Measurements from ENCODE around the gene WDR3. TPM values are rescaled to one million over a fixed set of nuclear protein-coding genes. Genes with fewer than 3 reads are reported as not detected.
A peak's percentile ranks its signal among the peaks of the same experiment; 100 is the strongest.

WDR3 gene
- total and polyA plus RNA-seq, 10 of the 15 experiments (the other 5 are each of a cell fraction or from before 2014, with no cell fraction given) = 24.0 to 66.5 (median 42.9) TPM

DNA sequence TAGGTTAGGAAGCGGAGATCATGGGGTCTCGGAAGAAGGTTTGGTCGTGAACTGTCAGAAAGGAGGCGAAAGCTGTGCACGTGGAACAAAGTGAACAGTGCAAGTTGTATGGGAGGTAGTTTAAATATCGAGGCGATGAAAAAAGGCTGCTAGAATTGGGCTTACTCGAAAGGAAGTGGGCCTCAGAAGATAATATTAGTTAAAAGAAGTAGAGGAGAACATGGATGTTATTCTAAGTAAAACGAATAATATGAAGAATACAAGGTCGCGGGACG is 571 bp downstream of the WDR3 start:
- no peak for FAIRE-seq
- Histone ChIP-seq H2AFZ (ENCODE audit: control insufficient read depth, low read depth, low read length) (peak overlapping the region; percentile 89), H3K79me2 (ENCODE audit: control insufficient read depth, insufficient read depth, low read length) (peaks cover 58% of the 10 kb centered on the region), H3K27me3 (replicated peaks in 1 of 2; ENCODE audit: control insufficient read depth in 2 of 2, insufficient read depth in 2 of 2, low read length in 1 of 2) (no peaks in the 10 kb centered on the region), H3K4me2 (ENCODE audit: control insufficient read depth, insufficient read depth) (peak overlapping the region; percentile 91), H3K9ac (ENCODE audit: control insufficient read depth, insufficient read depth, low read length) (peak overlapping the region; percentile 83), H3K4me3 (peak overlapping the region; percentile 84), H3K27ac (ENCODE audit: control insufficient read depth, insufficient read depth) (peak overlapping the region; percentile 61), H3K4me1 (ENCODE audit: control insufficient read depth, insufficient read depth, low read length) (0 out of 2 replicates have a peak, but pooled peaks cover 2% of the 10 kb centered on the region), H4K20me1 (ENCODE audit: control insufficient read depth, insufficient read depth) (no peaks in the 10 kb centered on the region; the same call in 1 of the 2 replicates), H3K36me3 (ENCODE audit: control insufficient read depth in 2 of 2, insufficient read depth in 2 of 2, low read length in 1 of 2) (peaks cover 0 to 5% of the 10 kb centered on the region in 2 experiments; a peak in 1 of 4 replicates), H3K9me3 (replicated peaks; ENCODE audit: control insufficient read depth, insufficient read depth, low read length) (no peaks in the 10 kb centered on the region)
- peak; percentile 1; the same call in 2 of the 3 replicates for ATAC-seq
- ChIA-PET POLR2A (interaction anchor here (1.1 kb wide), 1 partner anchor 20 kb away, joined by 3 read pairs; no protein-coding TSS in a partner anchor), CTCF (interaction anchor here (1.3 to 1.5 kb wide), 2 partner anchors 14 to 31 kb away, joined by 3 to 4 read pairs; no protein-coding TSS in a partner anchor), RAD21 (ENCODE audit: unreplicated experiment) (no interaction called here), SMC1A (ENCODE audit: uncharacterized antibody, unreplicated experiment) (interaction anchor here (1.1 kb wide), 1 partner anchor 9 kb away, joined by 5 read pairs; no protein-coding TSS in a partner anchor)
- intact Hi-C loops (cut with micrococcal nuclease; ENCODE audit: unreplicated experiment) = no loop called here
- TF ChIP-seq YBX1 (IDR thresholded peaks at IDR 0.05) = peak; percentile 36; the same call in 1 of the 2 replicates
- no peak for TF ChIP-seq JUNB (IDR thresholded peaks at IDR 0.05)
- WGBS (ENCODE audit: insufficient coverage, insufficient replicate concordance, low lambda C conversion rate, missing lambda C conversion rate) = 3% methylated on average over 12 of the region's 12 CpGs
- BruUV-seq (replicated peaks) = TSS peak; percentile 64
- in situ Hi-C loops (cut with MboI) = no loop called here
- no peak for DNase-seq (ENCODE audit: low read depth, low spot score)

DNA sequence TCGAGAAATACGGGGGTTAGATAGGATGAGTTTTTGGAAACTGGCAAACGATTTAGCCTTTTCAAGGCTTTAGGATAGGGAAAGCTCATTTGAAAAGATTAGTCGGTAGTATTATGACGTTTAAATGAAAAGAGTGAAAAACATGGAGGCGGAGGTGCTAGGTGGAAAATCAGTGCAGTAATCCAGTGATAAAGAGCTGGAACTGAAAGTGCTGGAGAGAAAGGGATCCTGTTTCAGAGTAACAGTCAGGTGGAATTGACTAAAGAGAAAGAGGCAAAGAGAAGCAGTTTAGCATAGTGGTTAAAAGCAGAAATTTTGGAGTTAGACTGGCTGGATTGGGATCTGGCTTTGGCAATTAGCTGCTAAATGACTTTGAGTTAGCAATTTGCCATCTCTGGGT is 945 bp downstream of the WDR3 start:
- Histone ChIP-seq H3K4me1 (ENCODE audit: control insufficient read depth, insufficient read depth, low read length) (0 out of 2 replicates have a peak, but pooled peaks cover 2% of the 10 kb centered on the region), H3K4me3 (peak overlapping the region; percentile 84), H3K9me3 (replicated peaks; ENCODE audit: control insufficient read depth, insufficient read depth, low read length) (no peaks in the 10 kb centered on the region), H3K27me3 (replicated peaks in 1 of 2; ENCODE audit: control insufficient read depth in 2 of 2, insufficient read depth in 2 of 2, low read length in 1 of 2) (no peaks in the 10 kb centered on the region), H4K20me1 (ENCODE audit: control insufficient read depth, insufficient read depth) (no peaks in the 10 kb centered on the region; the same call in 1 of the 2 replicates), H2AFZ (ENCODE audit: control insufficient read depth, low read depth, low read length) (peak overlapping the region; percentile 89), H3K27ac (ENCODE audit: control insufficient read depth, insufficient read depth) (peak overlapping the region; percentile 61), H3K79me2 (ENCODE audit: control insufficient read depth, insufficient read depth, low read length) (peaks cover 58% of the 10 kb centered on the region), H3K4me2 (ENCODE audit: control insufficient read depth, insufficient read depth) (peak overlapping the region; percentile 91), H3K36me3 (ENCODE audit: control insufficient read depth in 2 of 2, insufficient read depth in 2 of 2, low read length in 1 of 2) (peaks cover 0 to 5% of the 10 kb centered on the region in 2 experiments; a peak in 1 of 4 replicates), H3K9ac (ENCODE audit: control insufficient read depth, insufficient read depth, low read length) (peak overlapping the region; percentile 83)
- DNase-seq (ENCODE audit: low read depth, low spot score) = no peak
- ChIA-PET POLR2A (interaction anchor here (1.1 kb wide), 1 partner anchor 20 kb away, joined by 3 read pairs; no protein-coding TSS in a partner anchor), CTCF (interaction anchor here (1.3 to 1.5 kb wide), 2 partner anchors 14 to 32 kb away, joined by 3 to 4 read pairs; no protein-coding TSS in a partner anchor), RAD21 (ENCODE audit: unreplicated experiment) (no interaction called here), SMC1A (ENCODE audit: uncharacterized antibody, unreplicated experiment) (interaction anchor here (1.1 to 1.3 kb wide), 2 partner anchors 9 to 12 kb away, joined by 5 read pairs; no protein-coding TSS in a partner anchor)
- intact Hi-C loops (cut with micrococcal nuclease; ENCODE audit: unreplicated experiment) = no loop called here
- under 1% methylated on average over 6 of the region's 6 CpGs for WGBS (ENCODE audit: insufficient coverage, insufficient replicate concordance, low lambda C conversion rate, missing lambda C conversion rate)
- in situ Hi-C loops (cut with MboI) = no loop called here
- no peak for ATAC-seq
- no TSS peak for BruUV-seq (replicated peaks)
- FAIRE-seq = no peak
- TF ChIP-seq, protein P1, sequence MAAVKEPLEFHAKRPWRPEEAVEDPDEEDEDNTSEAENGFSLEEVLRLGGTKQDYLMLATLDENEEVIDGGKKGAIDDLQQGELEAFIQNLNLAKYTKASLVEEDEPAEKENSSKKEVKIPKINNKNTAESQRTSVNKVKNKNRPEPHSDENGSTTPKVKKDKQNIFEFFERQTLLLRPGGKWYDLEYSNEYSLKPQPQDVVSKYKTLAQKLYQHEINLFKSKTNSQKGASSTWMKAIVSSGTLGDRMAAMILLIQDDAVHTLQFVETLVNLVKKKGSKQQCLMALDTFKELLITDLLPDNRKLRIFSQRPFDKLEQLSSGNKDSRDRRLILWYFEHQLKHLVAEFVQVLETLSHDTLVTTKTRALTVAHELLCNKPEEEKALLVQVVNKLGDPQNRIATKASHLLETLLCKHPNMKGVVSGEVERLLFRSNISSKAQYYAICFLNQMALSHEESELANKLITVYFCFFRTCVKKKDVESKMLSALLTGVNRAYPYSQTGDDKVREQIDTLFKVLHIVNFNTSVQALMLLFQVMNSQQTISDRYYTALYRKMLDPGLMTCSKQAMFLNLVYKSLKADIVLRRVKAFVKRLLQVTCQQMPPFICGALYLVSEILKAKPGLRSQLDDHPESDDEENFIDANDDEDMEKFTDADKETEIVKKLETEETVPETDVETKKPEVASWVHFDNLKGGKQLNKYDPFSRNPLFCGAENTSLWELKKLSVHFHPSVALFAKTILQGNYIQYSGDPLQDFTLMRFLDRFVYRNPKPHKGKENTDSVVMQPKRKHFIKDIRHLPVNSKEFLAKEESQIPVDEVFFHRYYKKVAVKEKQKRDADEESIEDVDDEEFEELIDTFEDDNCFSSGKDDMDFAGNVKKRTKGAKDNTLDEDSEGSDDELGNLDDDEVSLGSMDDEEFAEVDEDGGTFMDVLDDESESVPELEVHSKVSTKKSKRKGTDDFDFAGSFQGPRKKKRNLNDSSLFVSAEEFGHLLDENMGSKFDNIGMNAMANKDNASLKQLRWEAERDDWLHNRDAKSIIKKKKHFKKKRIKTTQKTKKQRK (IDR thresholded peaks at IDR 0.05; ENCODE audit: low read depth, low read length) = no peak
- TF ChIP-seq, protein P2, sequence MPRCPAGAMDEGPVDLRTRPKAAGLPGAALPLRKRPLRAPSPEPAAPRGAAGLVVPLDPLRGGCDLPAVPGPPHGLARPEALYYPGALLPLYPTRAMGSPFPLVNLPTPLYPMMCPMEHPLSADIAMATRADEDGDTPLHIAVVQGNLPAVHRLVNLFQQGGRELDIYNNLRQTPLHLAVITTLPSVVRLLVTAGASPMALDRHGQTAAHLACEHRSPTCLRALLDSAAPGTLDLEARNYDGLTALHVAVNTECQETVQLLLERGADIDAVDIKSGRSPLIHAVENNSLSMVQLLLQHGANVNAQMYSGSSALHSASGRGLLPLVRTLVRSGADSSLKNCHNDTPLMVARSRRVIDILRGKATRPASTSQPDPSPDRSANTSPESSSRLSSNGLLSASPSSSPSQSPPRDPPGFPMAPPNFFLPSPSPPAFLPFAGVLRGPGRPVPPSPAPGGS (IDR thresholded peaks at IDR 0.05; ENCODE audit: borderline replicate concordance, insufficient read depth, low read depth, low read length, poor library complexity, severe bottlenecking) = no peak
- TF ChIP-seq SP1 (IDR thresholded peaks at IDR 0.05; ENCODE audit: low read depth, low read length) = no peak
- TF ChIP-seq, protein P3, sequence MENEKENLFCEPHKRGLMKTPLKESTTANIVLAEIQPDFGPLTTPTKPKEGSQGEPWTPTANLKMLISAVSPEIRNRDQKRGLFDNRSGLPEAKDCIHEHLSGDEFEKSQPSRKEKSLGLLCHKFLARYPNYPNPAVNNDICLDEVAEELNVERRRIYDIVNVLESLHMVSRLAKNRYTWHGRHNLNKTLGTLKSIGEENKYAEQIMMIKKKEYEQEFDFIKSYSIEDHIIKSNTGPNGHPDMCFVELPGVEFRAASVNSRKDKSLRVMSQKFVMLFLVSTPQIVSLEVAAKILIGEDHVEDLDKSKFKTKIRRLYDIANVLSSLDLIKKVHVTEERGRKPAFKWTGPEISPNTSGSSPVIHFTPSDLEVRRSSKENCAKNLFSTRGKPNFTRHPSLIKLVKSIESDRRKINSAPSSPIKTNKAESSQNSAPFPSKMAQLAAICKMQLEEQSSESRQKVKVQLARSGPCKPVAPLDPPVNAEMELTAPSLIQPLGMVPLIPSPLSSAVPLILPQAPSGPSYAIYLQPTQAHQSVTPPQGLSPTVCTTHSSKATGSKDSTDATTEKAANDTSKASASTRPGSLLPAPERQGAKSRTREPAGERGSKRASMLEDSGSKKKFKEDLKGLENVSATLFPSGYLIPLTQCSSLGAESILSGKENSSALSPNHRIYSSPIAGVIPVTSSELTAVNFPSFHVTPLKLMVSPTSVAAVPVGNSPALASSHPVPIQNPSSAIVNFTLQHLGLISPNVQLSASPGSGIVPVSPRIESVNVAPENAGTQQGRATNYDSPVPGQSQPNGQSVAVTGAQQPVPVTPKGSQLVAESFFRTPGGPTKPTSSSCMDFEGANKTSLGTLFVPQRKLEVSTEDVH (IDR thresholded peaks at IDR 0.05; ENCODE audit: low read depth, partially characterized antibody) = no peak
